Muscle layer of duodenum (tissue), 2 donors: ENCODE results near the gene ZC4H2.
"Not testable (repeated sequence)": the region's sequence is repeated elsewhere in the genome, so short reads cannot be mapped to it uniquely, and the experiment has no call there.

ENCODE experiments used
- H3K27ac ChIP-seq: one replicate; pipeline ENCODE4 v1.7.0; 2013; ENCODE audit warnings: mild to moderate bottlenecking, low read length
- H3K27me3 ChIP-seq: one replicate; pipeline ENCODE4 v1.7.0; 2013; ENCODE audit warnings: low read depth, mild to moderate bottlenecking, control low read depth, low read length
- H3K36me3 ChIP-seq, 2 donors: one replicate each; pipeline ENCODE4 v1.7.0; 2013; ENCODE audit warnings: low read length in 2 of 2, control low read depth in 1 of 2, mild to moderate bottlenecking in 1 of 2; ENCODE audit not compliant: insufficient read depth in 2 of 2, control insufficient read depth in 1 of 2
- H3K4me1 ChIP-seq, 2 donors: one replicate each; pipeline ENCODE4 v1.7.0; 2013; ENCODE audit warnings: low read length in 2 of 2, mild to moderate bottlenecking in 2 of 2, control low read depth in 1 of 2, moderate library complexity in 1 of 2; ENCODE audit not compliant: insufficient read depth in 2 of 2, control insufficient read depth in 1 of 2
- H3K4me3 ChIP-seq, 2 donors: one replicate each; pipeline ENCODE4 v1.7.0; 2013; ENCODE audit warnings: low read length in 2 of 2, low read depth in 1 of 2, mild to moderate bottlenecking in 1 of 2
- H3K9me3 ChIP-seq, 2 donors: one replicate each; pipeline ENCODE4 v1.7.0; 2013; ENCODE audit warnings: low read length in 2 of 2, control low read depth in 1 of 2, mild to moderate bottlenecking in 1 of 2; ENCODE audit not compliant: control insufficient read depth in 1 of 2
- donor health status: healthy.

ZC4H2 gene

DNA sequence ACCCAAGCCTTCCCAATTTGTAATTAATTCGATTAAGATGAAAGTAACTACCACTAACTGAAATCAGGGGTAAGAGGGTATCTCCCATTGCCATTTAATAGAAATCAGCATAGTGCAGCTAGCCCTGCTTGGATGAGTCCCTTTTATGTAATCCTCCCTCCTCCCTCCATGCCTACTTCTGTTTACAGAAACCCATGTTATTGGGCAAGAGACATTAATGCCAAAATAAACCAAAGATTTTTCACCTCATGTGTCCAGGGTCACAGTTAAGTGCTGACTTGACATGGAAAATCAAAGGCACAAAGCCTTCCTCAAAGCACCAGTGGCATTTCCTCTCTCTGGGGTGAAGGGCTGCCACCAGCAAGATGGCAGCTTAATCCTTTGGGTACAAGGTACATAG is 50.8 kb downstream of the ZC4H2 start:
- Histone ChIP-seq H3K27ac (no peak overlapping the region), H3K4me3 (no peak overlapping the region), H3K9me3 (peaks cover 0 to 2% of the 10 kb centered on the region in 2 donors), H3K4me1 (no peaks in the 10 kb centered on the region), H3K27me3 (no peaks in the 10 kb centered on the region), H3K36me3 (no peaks in the 10 kb centered on the region)

DNA sequence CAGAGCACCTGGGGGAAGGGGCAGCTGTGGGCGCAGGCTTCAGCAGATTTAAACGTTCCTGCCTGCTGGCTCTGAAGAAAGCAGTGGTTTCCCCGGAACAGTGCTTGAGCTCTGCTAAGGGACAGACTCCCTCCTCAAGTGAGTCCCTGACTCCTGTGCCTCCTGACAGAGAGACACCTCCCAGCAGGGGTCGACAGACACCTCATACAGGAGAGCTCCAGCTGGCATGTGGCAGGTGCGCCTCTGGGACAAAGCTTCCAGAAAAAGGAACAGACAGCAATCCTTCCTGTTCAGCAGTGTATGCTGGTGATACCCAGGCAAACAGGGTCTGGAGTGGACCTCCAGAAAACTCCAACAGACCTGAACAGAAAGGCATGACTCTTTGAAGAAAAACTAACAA is 68.1 kb downstream of the ZC4H2 start:
- Histone ChIP-seq H3K27me3 (no peaks in the 10 kb centered on the region), H3K36me3 (peaks cover 0 to 7% of the 10 kb centered on the region in 2 donors), H3K9me3 (peaks cover 0 to 2% of the 10 kb centered on the region in 2 donors), H3K27ac (no peak overlapping the region), H3K4me3 (no peak overlapping the region), H3K4me1 (no peaks in the 10 kb centered on the region)

DNA sequence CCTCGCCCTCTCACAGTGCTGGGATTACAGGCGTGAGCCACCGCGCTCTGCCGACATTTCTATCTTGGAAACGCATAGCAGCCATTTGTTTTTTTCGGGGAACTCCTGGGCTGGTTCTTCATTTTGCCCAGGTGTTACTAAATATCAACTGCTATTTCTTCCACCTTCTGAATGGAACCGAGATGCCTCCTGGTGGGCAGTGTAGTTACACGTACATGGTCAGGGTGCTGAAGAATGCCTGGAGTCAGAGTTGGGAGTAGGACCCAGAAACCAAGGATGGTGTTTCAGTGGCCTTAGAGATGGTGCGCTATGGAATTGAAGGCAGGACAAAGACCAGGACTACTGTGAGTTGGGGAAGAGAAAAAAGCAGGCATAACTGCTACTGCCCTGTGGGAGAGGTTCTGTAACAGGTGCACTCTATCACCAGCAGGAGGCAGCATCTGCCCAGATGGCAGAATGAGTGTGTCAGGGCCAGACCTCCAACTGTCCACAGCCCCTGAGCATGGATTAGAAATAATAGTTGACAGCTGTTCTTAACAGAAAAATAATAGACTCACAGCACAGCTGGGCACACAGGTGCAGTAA is 81.7 kb downstream of the ZC4H2 start:
- Histone ChIP-seq H3K9me3 (no peaks in the 10 kb centered on the region), H3K36me3 (no peaks in the 10 kb centered on the region), H3K27me3 (no peaks in the 10 kb centered on the region), H3K4me1 (no peaks in the 10 kb centered on the region), H3K27ac (no peak overlapping the region), H3K4me3 (no peak overlapping the region)

DNA sequence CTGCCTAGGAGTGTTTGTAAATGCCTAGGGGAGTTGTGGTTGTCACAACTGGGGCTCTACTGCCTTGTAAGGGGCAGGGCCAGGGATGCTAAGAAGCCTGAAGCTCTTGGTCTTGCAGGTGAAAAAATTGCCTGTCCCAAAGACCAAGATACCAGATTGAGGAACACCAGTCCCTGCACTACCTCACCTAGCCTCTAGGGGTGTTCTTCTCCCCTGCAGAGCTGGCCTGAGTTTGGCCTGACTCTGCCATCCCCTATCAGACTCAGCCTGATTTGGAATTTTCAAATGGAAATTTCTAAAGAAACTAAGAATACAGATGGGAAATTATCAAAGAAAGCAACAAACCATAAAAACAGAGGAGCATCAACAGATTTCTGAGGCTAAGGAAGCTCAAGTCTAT is 90.4 kb downstream of the ZC4H2 start:
- H3K27ac ChIP-seq, result no peak overlapping the region
- H3K27me3 ChIP-seq, result no peaks in the 10 kb centered on the region
- no peaks in the 10 kb centered on the region for H3K36me3 ChIP-seq
- no peaks in the 10 kb centered on the region for H3K4me1 ChIP-seq
- H3K4me3 ChIP-seq, result no peak overlapping the region
- H3K9me3 ChIP-seq, result no peaks in the 10 kb centered on the region

DNA sequence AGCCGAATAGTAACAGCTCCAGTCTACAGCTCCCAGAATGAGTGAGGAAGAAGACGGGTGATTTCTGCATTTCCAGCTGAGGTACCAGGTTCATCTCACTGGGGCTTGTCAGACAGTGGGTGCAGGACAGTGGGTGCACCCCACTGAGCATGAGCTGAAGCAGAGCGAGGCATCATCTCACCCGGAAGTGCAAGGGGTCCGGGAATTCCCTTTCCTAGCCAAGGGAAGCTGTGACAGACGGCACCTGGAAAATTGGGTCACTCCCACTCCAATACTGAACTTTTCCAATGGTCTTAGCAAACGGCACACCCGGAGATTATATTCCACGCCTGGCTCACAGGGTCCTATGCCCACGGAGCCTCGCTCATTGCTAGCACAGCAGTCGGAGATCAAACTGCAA is 97.5 kb downstream of the ZC4H2 start:
- H3K4me1 ChIP-seq, H3K36me3 ChIP-seq, H3K27ac ChIP-seq, H3K9me3 ChIP-seq, H3K4me3 ChIP-seq, H3K27me3 ChIP-seq: not testable (repeated sequence)

DNA sequence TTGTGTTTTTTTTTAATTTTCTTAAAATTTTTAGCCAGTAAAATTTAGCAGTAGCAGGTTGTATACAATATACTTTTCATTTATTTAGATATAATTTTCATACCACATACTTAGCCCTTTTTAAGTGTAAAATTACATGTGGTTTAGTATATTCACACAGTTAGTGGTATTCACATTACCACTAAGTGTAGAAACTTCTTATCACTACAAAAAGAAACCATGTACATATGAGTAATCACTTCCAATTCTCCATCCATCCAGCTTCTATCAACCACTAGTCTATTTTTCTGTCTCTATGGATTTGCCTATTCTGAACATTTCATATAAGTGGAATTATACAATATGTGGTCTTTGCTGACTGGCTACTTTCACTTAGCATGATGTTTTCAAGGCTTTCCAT is 109.0 kb downstream of the ZC4H2 start:
- Histone ChIP-seq H3K27ac (no peak overlapping the region), H3K4me1 (no peaks in the 10 kb centered on the region), H3K27me3 (no peaks in the 10 kb centered on the region), H3K36me3 (no peaks in the 10 kb centered on the region), H3K9me3 (peaks cover 0 to 8% of the 10 kb centered on the region in 2 donors), H3K4me3 (no peak overlapping the region)
